GM23338 (cell line): ENCODE results near the gene RNF4. TPM values are rescaled to one million over a fixed set of nuclear protein-coding genes. Genes with fewer than 3 reads are reported as not detected.

Experiments
- ATAC-seq: fragments of 200-7000 bp; cut with Tn5 transposase; 3 replicates; pipeline ENCODE4 v1.9.1; 2020
- DNase-seq: peaks from one replicate; pipeline ENCODE4 v3.0.0-alpha.2; 2015; ENCODE audit warnings: low spot score
- H2AFZ ChIP-seq: fragments of 200-600 bp; sonication (generic); 2 replicates; pipeline ENCODE4 v1.8.0; 2016; ENCODE audit warnings: antibody characterized with exemption, mild to moderate bottlenecking, moderate library complexity
- H3F3A ChIP-seq: fragments of 200-600 bp; sonication (generic); replicated peaks from 2 replicates; pipeline ENCODE4 v1.8.0; 2017; ENCODE audit warnings: antibody characterized with exemption, mixed run types, low read depth
- H3K27ac ChIP-seq: fragments of 200-600 bp; sonication (generic); 2 replicates; pipeline ENCODE4 v1.6.1; 2016; ENCODE audit warnings: low read depth
- H3K27me3 ChIP-seq: fragments of 200-600 bp; sonication (generic); 2 replicates; pipeline ENCODE4 v1.8.0; 2016; ENCODE audit warnings: mild to moderate bottlenecking, mixed run types, moderate library complexity; ENCODE audit not compliant: insufficient read depth
- H3K36me3 ChIP-seq: fragments of 200-600 bp; sonication (generic); 2 replicates; pipeline ENCODE4 v1.8.0; 2016; ENCODE audit warnings: mild to moderate bottlenecking; ENCODE audit not compliant: insufficient read depth
- H3K4me1 ChIP-seq: fragments of 200-600 bp; sonication (generic); 2 replicates; pipeline ENCODE4 v1.8.0; 2016; ENCODE audit warnings: mild to moderate bottlenecking, moderate library complexity; ENCODE audit not compliant: insufficient read depth
- H3K4me2 ChIP-seq: fragments of 200-600 bp; sonication (generic); 2 replicates; pipeline ENCODE4 v1.7.1; 2017; ENCODE audit warnings: mixed run types
- H3K4me3 ChIP-seq: fragments of 200-600 bp; sonication (generic); 2 replicates; pipeline ENCODE4 v1.6.1; 2016; ENCODE audit warnings: mixed run types
- H3K79me2 ChIP-seq: fragments of 200-600 bp; sonication (generic); replicated peaks from 2 replicates; pipeline ENCODE4 v1.8.0; 2017; ENCODE audit warnings: mild to moderate bottlenecking; ENCODE audit not compliant: insufficient read depth
- H3K9me2 ChIP-seq: fragments of 200-600 bp; sonication (generic); 2 replicates; pipeline ENCODE4 v1.8.0; 2017; ENCODE audit not compliant: insufficient read depth
- H4K20me1 ChIP-seq: fragments of 200-600 bp; sonication (generic); replicated peaks from 2 replicates; pipeline ENCODE4 v1.8.0; 2017; ENCODE audit warnings: mild to moderate bottlenecking; ENCODE audit not compliant: insufficient read depth
- H3K27ac Mint-ChIP-seq: 2 replicates; pipeline ENCODE4 v1.8.0; 2020; ENCODE audit warnings: inconsistent platforms, mild to moderate bottlenecking, moderate library complexity, mixed read lengths
- H3K27me3 Mint-ChIP-seq: 3 replicates; pipeline ENCODE4 v1.8.0; 2022; ENCODE audit warnings: low read depth, mild to moderate bottlenecking, moderate library complexity, mixed read lengths, inconsistent platforms; ENCODE audit not compliant: insufficient read depth, poor library complexity
- H3K36me3 Mint-ChIP-seq: 3 replicates; pipeline ENCODE4 v1.8.0; 2021; ENCODE audit warnings: low read depth, mild to moderate bottlenecking, inconsistent platforms, moderate library complexity, mixed read lengths
- H3K4me1 Mint-ChIP-seq: 3 replicates; pipeline ENCODE4 v1.8.0; 2020; ENCODE audit warnings: mild to moderate bottlenecking, inconsistent platforms, mixed read lengths
- H3K4me3 Mint-ChIP-seq: 3 replicates; pipeline ENCODE4 v1.8.0; 2021; ENCODE audit warnings: moderate library complexity, mild to moderate bottlenecking, inconsistent platforms, mixed read lengths
- H3K9me3 Mint-ChIP-seq: 3 replicates; pipeline ENCODE4 v1.8.0; 2020; ENCODE audit warnings: moderate library complexity, mild to moderate bottlenecking, inconsistent platforms, mixed read lengths
- CREB1 ChIP-seq: fragments of 250-450 bp; sonication (Bioruptor Pico); IDR thresholded peaks from 2 replicates; pipeline ENCODE4 v1.5.0; 2020; ENCODE audit warnings: low read depth, mild to moderate bottlenecking, moderate library complexity
- CTCF ChIP-seq, 2 experiments: fragments of 200-600 bp in 1 of 2; sonication (generic) in 1 of 2; conservative IDR thresholded peaks; 2 replicates each; pipeline versions ENCODE4 v1.5.1 to v1.6.1; 2016 to 2017; ENCODE audit warnings: antibody characterized with exemption in 2 of 2, low read depth in 2 of 2, mild to moderate bottlenecking in 2 of 2, moderate library complexity in 1 of 2
- ETS1 ChIP-seq: IDR thresholded peaks from 2 replicates; pipeline ENCODE4 v1.6.1; 2016; ENCODE audit warnings: antibody characterized with exemption
- EZH2 ChIP-seq: fragments of 200-600 bp; sonication (generic); IDR thresholded peaks from one replicate; pipeline ENCODE4 v1.8.0; 2017; ENCODE audit warnings: antibody characterized with exemption, mild to moderate bottlenecking, low read depth; ENCODE audit not compliant: unreplicated experiment
- EZH2phosphoT487 ChIP-seq: fragments of 200-600 bp; sonication (generic); IDR thresholded peaks from one replicate; pipeline ENCODE4 v1.8.1; 2018; ENCODE audit warnings: antibody characterized with exemption; ENCODE audit not compliant: unreplicated experiment
- JUNB ChIP-seq: IDR thresholded peaks from one replicate; pipeline ENCODE4 v1.6.1; 2016; ENCODE audit warnings: antibody characterized with exemption; ENCODE audit not compliant: unreplicated experiment
- NANOG ChIP-seq: IDR thresholded peaks from 2 replicates; pipeline ENCODE4 v1.6.1; 2016; ENCODE audit warnings: antibody characterized with exemption, borderline replicate concordance
- POLR2AphosphoS5 ChIP-seq: IDR thresholded peaks from 2 replicates; pipeline ENCODE4 v1.6.1; 2016; ENCODE audit warnings: antibody characterized with exemption, low read depth
- REST ChIP-seq: IDR thresholded peaks from one replicate; pipeline ENCODE4 v1.6.1; 2018; ENCODE audit warnings: antibody characterized with exemption; ENCODE audit not compliant: unreplicated experiment
- STAT1 ChIP-seq: IDR thresholded peaks from one replicate; pipeline ENCODE4 v1.6.1; 2016; ENCODE audit warnings: antibody characterized with exemption; ENCODE audit not compliant: unreplicated experiment
- ZNF114 ChIP-seq: fragments of 250-450 bp; sonication (Bioruptor Pico); IDR thresholded peaks from 2 replicates; pipeline ENCODE4 v1.5.0; 2020; ENCODE audit warnings: mild to moderate bottlenecking, moderate library complexity
- ZNF331 ChIP-seq: fragments of 250-450 bp; sonication (Bioruptor Pico); IDR thresholded peaks from 2 replicates; pipeline ENCODE4 v1.5.0; 2020; ENCODE audit warnings: low read depth, mild to moderate bottlenecking, moderate library complexity
- ZNF462 ChIP-seq: fragments of 250-450 bp; sonication (Bioruptor Pico); IDR thresholded peaks from 2 replicates; pipeline ENCODE4 v1.5.0; 2020; ENCODE audit warnings: mild to moderate bottlenecking, moderate library complexity
- polyA plus RNA-seq: library from polyadenylated mRNA; unstranded; fragments of >200 nt; fragmentation: Nextera tagmentation; extraction: Ambion mirVana; gene quantifications from 2 replicates; pipeline ENCODE4 v1.2.1, GENCODE V29; 2016
- total RNA-seq: library from RNA; depleted of rRNA; stranded (reverse); fragments of >200 nt; shearing (Covaris generic); gene quantifications from 2 replicates; pipeline ENCODE4 v1.2.3, GENCODE V29; 2014

The RNF4 gene
- total and polyA plus RNA-seq, 2 experiments from 2014 or later = 47.7 to 77.2 TPM

- Histone ChIP-seq H3K79me2 (no peaks in the 10 kb centered on the region), H3K4me1 (no peaks in the 10 kb centered on the region), H2AFZ (peak overlapping the region; percentile 95), H3K36me3 (no peaks in the 10 kb centered on the region), H3K4me3 (peak overlapping the region; percentile 37; the same call in 1 of the 2 replicates), H3F3A (no peaks in the 10 kb centered on the region), H3K27me3 (no peaks in the 10 kb centered on the region), H4K20me1 (no peaks in the 10 kb centered on the region), H3K27ac (no peak overlapping the region), H3K9me2 (peaks cover 1% of the 10 kb centered on the region; the same call in 1 of the 2 replicates), H3K4me2 (peak overlapping the region; percentile 57; the same call in 1 of the 2 replicates)
- ATAC-seq = peak; percentile 96
- H3K4me1 Mint-ChIP-seq = peaks cover 2% of the 10 kb centered on the region; the same call in 2 of the 3 replicates
- no peak overlapping the region for H3K4me3 Mint-ChIP-seq
- no peak overlapping the region for H3K27ac Mint-ChIP-seq
- H3K36me3 Mint-ChIP-seq = no peaks in the 10 kb centered on the region
- DNase-seq = peak; percentile 94
- TF ChIP-seq EZH2 (no peak), ZNF114 (peak; percentile 6; the same call in 1 of the 2 replicates), POLR2AphosphoS5 (no peak), REST (no peak), ETS1 (peak; percentile 26; the same call in 1 of the 2 replicates), JUNB (no peak), STAT1 (no peak), CREB1 (CRISPR knock-in tag) (peak; percentile 21; the same call in 1 of the 2 replicates), EZH2phosphoT487 (no peak), ZNF462 (CRISPR knock-in tag) (no peak), NANOG (no peak), ZNF331 (CRISPR knock-in tag) (no peak), CTCF (conservative IDR thresholded peaks at IDR 0.05; ENCODE audit: low read depth in 2 of 2) (peak; percentile 90 to 98)
- H3K9me3 Mint-ChIP-seq = no peaks in the 10 kb centered on the region
- H3K27me3 Mint-ChIP-seq = peaks cover 11% of the 10 kb centered on the region
Measured at GRCh38 chr4:2441393-2442174, 27.3 kb upstream of the RNF4 start.
